ENCODE measurements around the gene PRR22.
A peak's percentile ranks its signal among the peaks of the same experiment; 100 is the strongest.

PRR22 gene

GRCh38 chr19:5814123-5814851 is 29.7 kb upstream of the PRR22 start:
- no peak for DNase-seq (ENCODE audit: low read depth, low spot score)

GRCh38 chr19:5811117-5811516 is 26.6 kb upstream of the PRR22 start:
- no peak for DNase-seq (ENCODE audit: low read depth, low spot score)

GRCh38 chr19:5809469-5809868 is 24.9 kb upstream of the PRR22 start:
- no peak for DNase-seq (ENCODE audit: low read depth, low spot score)

- DNase-seq (ENCODE audit: low read depth, low spot score): no peak
Measured at GRCh38 chr19:5809053-5809452, 24.5 kb upstream of the PRR22 start.

- no peak for DNase-seq (ENCODE audit: low read depth, low spot score)
Measured at GRCh38 chr19:5808120-5808816, 23.7 kb upstream of the PRR22 start.

- DNase-seq (ENCODE audit: low read depth, low spot score): no peak
Measured at GRCh38 chr19:5806905-5807304, 22.4 kb upstream of the PRR22 start.

GRCh38 chr19:5806133-5806489 is 21.6 kb upstream of the PRR22 start:
- no peak for DNase-seq (ENCODE audit: low read depth, low spot score)

GRCh38 chr19:5805462-5806132 is 21.1 kb upstream of the PRR22 start:
- peak; percentile 36 for DNase-seq (ENCODE audit: low read depth, low spot score)

GRCh38 chr19:5804516-5805461 is 20.2 kb upstream of the PRR22 start, which contains the start of gene NRTN:
NRTN (plus strand) TSS chr19:5805067; CDS start chr19:5824166, 19,099 bp downstream.
- no peak for DNase-seq (ENCODE audit: low read depth, low spot score)

GRCh38 chr19:5803752-5804515 is 19.4 kb upstream of the PRR22 start:
- peak; percentile 78 for DNase-seq (ENCODE audit: low read depth, low spot score)

GRCh38 chr19:5803441-5803751 is 18.9 kb upstream of the PRR22 start:
- DNase-seq (ENCODE audit: low read depth, low spot score): no peak

- DNase-seq (ENCODE audit: low read depth, low spot score): no peak
Measured at GRCh38 chr19:5801796-5802619, 17.5 kb upstream of the PRR22 start.

- DNase-seq (ENCODE audit: low read depth, low spot score): no peak
Measured at GRCh38 chr19:5800361-5801270, 16.1 kb upstream of the PRR22 start.

- no peak for DNase-seq (ENCODE audit: low read depth, low spot score)
Measured at GRCh38 chr19:5799247-5800241, 15.0 kb upstream of the PRR22 start.

- DNase-seq (ENCODE audit: low read depth, low spot score): no peak
Measured at GRCh38 chr19:5798244-5798643, 13.7 kb upstream of the PRR22 start.

- DNase-seq (ENCODE audit: low read depth, low spot score): no peak
Measured at GRCh38 chr19:5795382-5795919, 10.9 kb upstream of the PRR22 start.

GRCh38 chr19:5793188-5793587 is 8.6 kb upstream of the PRR22 start:
- DNase-seq (ENCODE audit: low read depth, low spot score): no peak

GRCh38 chr19:5792224-5792623 is 7.7 kb upstream of the PRR22 start:
- DNase-seq (ENCODE audit: low read depth, low spot score): no peak
